ENCODE data around the gene TMEM204.

The TMEM204 gene

DNA sequence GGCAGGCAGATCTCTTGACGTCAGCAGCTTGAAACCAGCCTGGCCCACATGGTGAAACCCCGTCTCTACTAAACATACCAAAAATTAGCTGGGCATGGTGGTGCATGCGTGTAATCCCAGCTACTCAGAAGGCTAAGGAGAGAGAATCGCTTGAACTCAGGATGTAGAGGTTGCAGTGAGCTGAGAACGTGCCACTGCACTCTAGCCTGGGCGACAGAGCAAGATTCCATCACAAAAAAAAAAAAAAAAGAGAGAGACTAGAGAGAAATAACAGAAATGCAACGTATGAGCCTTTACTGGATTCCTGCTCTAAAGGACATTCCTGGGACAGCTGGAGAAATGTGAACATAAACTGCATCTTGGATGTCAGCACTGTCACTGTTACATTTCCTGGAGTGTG is 67.6 kb downstream of the TMEM204 start:
- no peak for DNase-seq

GRCh38 chr16:1601489-1601888 is 68.0 kb downstream of the TMEM204 start:
- DNase-seq, result no peak

- no peak for DNase-seq
Measured at GRCh38 chr16:1602285-1602684, 68.8 kb downstream of the TMEM204 start.
